GM21447 (cell line): ENCODE measurements around the gene ANKRD11.
"Not testable (repeated sequence)": the region's sequence is repeated elsewhere in the genome, so short reads cannot be mapped to it uniquely, and the experiment has no call there.

Source experiments
- ATAC-seq: cut with Tn5 transposase; IDR thresholded peaks from one replicate; pipeline ENCODE4 v1.9.1; 2021; ENCODE audit not compliant: unreplicated experiment

The ANKRD11 gene

GRCh38 chr16:89482150-89482816 is 8.1 kb downstream of the ANKRD11 start:
- ATAC-seq, result no peak

- no peak for ATAC-seq
Measured at GRCh38 chr16:89481356-89481955, 8.9 kb downstream of the ANKRD11 start.

GRCh38 chr16:89478576-89479221 is 11.7 kb downstream of the ANKRD11 start:
- no peak for ATAC-seq

- ATAC-seq, result peak; percentile 62
Measured at GRCh38 chr16:89476811-89477261, 13.5 kb downstream of the ANKRD11 start.

GRCh38 chr16:89476379-89476778 is 14.0 kb downstream of the ANKRD11 start:
- no peak for ATAC-seq

GRCh38 chr16:89475144-89475543 is 15.2 kb downstream of the ANKRD11 start:
- ATAC-seq, result no peak

GRCh38 chr16:89473791-89474414 is 16.5 kb downstream of the ANKRD11 start:
- no peak for ATAC-seq

- ATAC-seq, result no peak
Measured at GRCh38 chr16:89473136-89473712, 17.1 kb downstream of the ANKRD11 start.

GRCh38 chr16:89472711-89473075 is 17.7 kb downstream of the ANKRD11 start:
- ATAC-seq, result no peak

- no peak for ATAC-seq
Measured at GRCh38 chr16:89467382-89467781, 23.0 kb downstream of the ANKRD11 start.

GRCh38 chr16:89466920-89467319 is 23.4 kb downstream of the ANKRD11 start:
- ATAC-seq, result no peak

GRCh38 chr16:89463312-89463711 is 27.0 kb downstream of the ANKRD11 start:
- not testable (repeated sequence) for ATAC-seq

GRCh38 chr16:89462639-89463038 is 27.7 kb downstream of the ANKRD11 start:
- ATAC-seq, result not testable (repeated sequence)

GRCh38 chr16:89461890-89462289 is 28.5 kb downstream of the ANKRD11 start:
- ATAC-seq, result not testable (repeated sequence)

- ATAC-seq, result no peak
Measured at GRCh38 chr16:89460556-89460955, 29.8 kb downstream of the ANKRD11 start.

GRCh38 chr16:89458967-89459366 is 31.4 kb downstream of the ANKRD11 start:
- ATAC-seq, result no peak

- no peak for ATAC-seq
Measured at GRCh38 chr16:89458551-89458950, 31.8 kb downstream of the ANKRD11 start.

GRCh38 chr16:89456419-89456959 is 33.9 kb downstream of the ANKRD11 start:
- no peak for ATAC-seq

- no peak for ATAC-seq
Measured at GRCh38 chr16:89455692-89456091, 34.7 kb downstream of the ANKRD11 start.

GRCh38 chr16:89455178-89455577 is 35.2 kb downstream of the ANKRD11 start:
- no peak for ATAC-seq
